ENCODE results near the gene SCD5. TPM values are rescaled to one million over a fixed set of nuclear protein-coding genes. Genes with fewer than 3 reads are reported as not detected.

The SCD5 gene
- total RNA-seq, 4 donors from 2014 or later, result 17.6 to 28.4 (median 22.9) TPM

GRCh38 chr4:82753725-82754410 lies 44.7 kb downstream of the SCD5 start:
- no peaks in the 10 kb centered on the region for H3K36me3 ChIP-seq
- peaks cover 15 to 29% (median 24%) of the 10 kb centered on the region in 4 donors for H3K4me1 ChIP-seq
- no peaks in the 10 kb centered on the region for H3K27me3 ChIP-seq
- TF ChIP-seq POLR2AphosphoS5 (IDR thresholded peaks at IDR 0.05) (no peak), EP300 (IDR thresholded peaks at IDR 0.05) (no peak)
- TF ChIP-seq, protein P1, sequence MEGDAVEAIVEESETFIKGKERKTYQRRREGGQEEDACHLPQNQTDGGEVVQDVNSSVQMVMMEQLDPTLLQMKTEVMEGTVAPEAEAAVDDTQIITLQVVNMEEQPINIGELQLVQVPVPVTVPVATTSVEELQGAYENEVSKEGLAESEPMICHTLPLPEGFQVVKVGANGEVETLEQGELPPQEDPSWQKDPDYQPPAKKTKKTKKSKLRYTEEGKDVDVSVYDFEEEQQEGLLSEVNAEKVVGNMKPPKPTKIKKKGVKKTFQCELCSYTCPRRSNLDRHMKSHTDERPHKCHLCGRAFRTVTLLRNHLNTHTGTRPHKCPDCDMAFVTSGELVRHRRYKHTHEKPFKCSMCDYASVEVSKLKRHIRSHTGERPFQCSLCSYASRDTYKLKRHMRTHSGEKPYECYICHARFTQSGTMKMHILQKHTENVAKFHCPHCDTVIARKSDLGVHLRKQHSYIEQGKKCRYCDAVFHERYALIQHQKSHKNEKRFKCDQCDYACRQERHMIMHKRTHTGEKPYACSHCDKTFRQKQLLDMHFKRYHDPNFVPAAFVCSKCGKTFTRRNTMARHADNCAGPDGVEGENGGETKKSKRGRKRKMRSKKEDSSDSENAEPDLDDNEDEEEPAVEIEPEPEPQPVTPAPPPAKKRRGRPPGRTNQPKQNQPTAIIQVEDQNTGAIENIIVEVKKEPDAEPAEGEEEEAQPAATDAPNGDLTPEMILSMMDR (IDR thresholded peaks at IDR 0.05), result no peak
- intact Hi-C loops (cut with DNase I), result no loop called here
- H3K27ac ChIP-seq (replicated peaks in 1 of 4), result peak overlapping the region; percentile 52 to 64 (median 55)
- no peak for DNase-seq (ENCODE audit: extremely low spot score)
- no peak overlapping the region for H3K4me3 ChIP-seq
- 23% methylated on average over 8 of the region's 8 CpGs for WGBS
- no peaks in the 10 kb centered on the region for H3K9me3 ChIP-seq

- peak overlapping the region; percentile 52 to 64 (median 55) for H3K27ac ChIP-seq (replicated peaks in 1 of 4)
- 89% methylated on average over 3 of the region's 4 CpGs for WGBS
Observed at GRCh38 chr4:82753238-82753637, 45.4 kb downstream of the SCD5 start.

DNA sequence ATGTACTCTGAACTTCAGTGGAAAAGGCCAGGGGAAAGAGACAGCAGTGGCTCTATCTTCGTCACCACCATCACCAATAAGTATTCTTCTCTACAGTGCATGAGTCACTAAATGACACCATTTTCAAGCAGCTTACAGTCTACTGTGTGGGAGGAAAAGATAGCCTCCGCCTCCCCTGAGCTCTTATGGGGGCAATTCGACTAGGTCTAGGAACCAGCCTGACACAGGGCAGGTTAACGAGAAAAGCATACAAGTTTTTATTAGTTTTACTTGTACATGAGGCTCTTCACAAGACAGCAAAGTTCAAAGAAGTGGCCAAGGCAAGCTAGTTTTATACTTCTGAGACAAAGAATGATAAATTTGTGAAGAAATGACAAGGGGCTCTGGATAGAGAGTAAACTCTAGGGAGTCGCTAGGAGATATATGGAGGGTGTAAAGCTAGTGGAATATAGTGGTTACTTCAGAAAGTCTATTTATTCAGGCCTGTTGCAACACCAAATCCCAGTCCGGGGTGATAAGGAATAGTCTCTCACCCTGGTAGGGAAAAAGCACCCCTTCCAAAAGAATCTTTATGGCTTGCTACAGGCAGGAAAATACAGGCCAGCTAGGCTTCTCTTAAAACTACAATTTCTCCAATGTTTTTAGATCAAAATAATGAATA lies 49.7 kb downstream of the SCD5 start:
- Histone ChIP-seq H3K27me3 (no peaks in the 10 kb centered on the region), H3K27ac (replicated peaks in 1 of 4) (no peak overlapping the region), H3K4me3 (no peak overlapping the region), H3K9me3 (no peaks in the 10 kb centered on the region), H3K36me3 (no peaks in the 10 kb centered on the region), H3K4me1 (peaks cover 11 to 31% (median 19%) of the 10 kb centered on the region in 4 donors)
- WGBS, result 96% methylated on average over 6 of the region's 6 CpGs
- intact Hi-C loops (cut with DNase I), result no loop called here
- DNase-seq (ENCODE audit: extremely low spot score), result no peak
- no peak for TF ChIP-seq POLR2A (IDR thresholded peaks at IDR 0.05; ENCODE audit: low read depth)

More at GRCh38 chr4:82753238-82753637, 45.4 kb downstream of the SCD5 start:
- H3K36me3 ChIP-seq, result no peaks in the 10 kb centered on the region
- H3K4me3 ChIP-seq, result no peak overlapping the region
- no peak for TF ChIP-seq POLR2A (IDR thresholded peaks at IDR 0.05; ENCODE audit: low read depth)
- TF ChIP-seq, protein P1 (IDR thresholded peaks at IDR 0.05), result no peak
- no peak for TF ChIP-seq POLR2AphosphoS5 (IDR thresholded peaks at IDR 0.05)
- no peak for TF ChIP-seq EP300 (IDR thresholded peaks at IDR 0.05)
- H3K4me1 ChIP-seq, result peaks cover 15 to 35% (median 27%) of the 10 kb centered on the region in 4 donors
- no peaks in the 10 kb centered on the region for H3K27me3 ChIP-seq
- no peaks in the 10 kb centered on the region for H3K9me3 ChIP-seq
- DNase-seq (ENCODE audit: extremely low spot score), result no peak
- intact Hi-C loops (cut with DNase I), result no loop called here

DNA sequence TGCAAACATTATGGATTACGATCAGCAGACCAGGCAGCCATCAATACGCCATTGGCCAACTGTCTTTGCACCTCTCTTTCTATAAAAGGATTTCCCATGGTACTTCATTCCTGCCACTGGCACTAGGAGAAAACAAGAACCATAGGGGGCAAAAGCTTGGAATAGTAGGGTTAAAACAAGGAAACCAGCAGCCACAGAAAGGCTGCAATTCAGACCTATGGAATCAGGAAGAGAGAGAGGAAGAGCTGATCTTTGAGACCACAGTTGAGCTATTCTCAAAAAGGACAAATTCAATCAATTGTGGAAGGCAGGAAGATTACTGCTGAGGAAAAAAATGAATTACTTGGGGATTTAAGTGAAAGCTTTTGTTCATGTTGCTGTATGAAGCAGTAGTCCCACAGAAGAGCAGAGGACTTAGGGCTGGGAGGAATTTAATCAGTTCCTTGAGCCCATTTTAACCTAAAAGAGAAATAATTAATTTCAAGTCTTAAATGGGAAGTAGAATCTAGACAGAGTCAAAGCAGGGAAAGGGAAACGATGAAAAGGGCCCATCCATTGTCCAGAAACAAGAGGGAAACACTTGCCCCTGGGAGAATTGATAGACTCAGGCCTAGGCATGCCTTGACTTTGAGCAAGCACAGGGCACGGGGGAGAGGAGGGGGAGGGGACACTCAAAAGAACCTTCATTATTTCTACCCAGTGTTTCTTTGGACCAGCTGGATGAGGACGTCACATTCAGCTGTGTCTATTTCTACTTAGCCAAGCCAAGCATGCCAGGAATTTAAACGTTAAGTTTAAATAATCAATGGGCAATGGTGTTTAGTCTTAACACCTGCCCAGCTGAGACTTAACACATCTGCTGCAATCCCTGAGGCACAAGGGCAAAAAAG lies 50.7 kb downstream of the SCD5 start:
- Histone ChIP-seq H3K27ac (replicated peaks in 1 of 4) (no peak overlapping the region), H3K4me3 (no peak overlapping the region), H3K27me3 (no peaks in the 10 kb centered on the region), H3K36me3 (no peaks in the 10 kb centered on the region), H3K4me1 (peaks cover 1 to 21% (median 9%) of the 10 kb centered on the region in 4 donors), H3K9me3 (no peaks in the 10 kb centered on the region)
- 64% methylated on average over 6 of the region's 6 CpGs for WGBS
- TF ChIP-seq POLR2A (IDR thresholded peaks at IDR 0.05; ENCODE audit: low read depth) (no peak), POLR2AphosphoS5 (IDR thresholded peaks at IDR 0.05) (no peak), EP300 (IDR thresholded peaks at IDR 0.05) (no peak)
- TF ChIP-seq, protein P1 (IDR thresholded peaks at IDR 0.05), result no peak
- intact Hi-C loops (cut with DNase I), result no loop called here
- DNase-seq (ENCODE audit: extremely low spot score), result no peak

Data from esophagus muscularis mucosa (tissue), 4 donors.